Measurements from ENCODE around the gene ZBTB7C. TPM values are rescaled to one million over a fixed set of nuclear protein-coding genes. Genes with fewer than 3 reads are reported as not detected.

The ZBTB7C gene
- total and polyA plus RNA-seq, 2 of the 4 experiments (the other 2 are of a cell fraction), result not detected

- H3K23ac ChIP-seq (ENCODE audit: low read depth, low read length), result no peak overlapping the region
- H3K9ac ChIP-seq (ENCODE audit: low read depth, low read length), result no peak overlapping the region
- dilution Hi-C loops (cut with HindIII; ENCODE audit: low sequenced_read_pairs, unreplicated experiment), result no loop called here
Measured at GRCh38 chr18:48454261-48454757, 45.1 kb upstream of the ZBTB7C start.

More at GRCh38 chr18:48454261-48454757, 45.1 kb upstream of the ZBTB7C start:
- no peak overlapping the region for H3K18ac ChIP-seq (ENCODE audit: low read depth, low read length)
- no peak overlapping the region for H4K91ac ChIP-seq (ENCODE audit: insufficient read depth, low read depth, low read length)
- H2BK20ac ChIP-seq (ENCODE audit: low read depth, low read length), result no peak overlapping the region
- H2BK15ac ChIP-seq (ENCODE audit: low read depth, low read length), result no peak overlapping the region
- no peaks in the 10 kb centered on the region; the same call in 1 of the 2 replicates for H3K9me1 ChIP-seq (ENCODE audit: insufficient read depth, low read length)
- BruUV-seq (replicated peaks), result no TSS peak
- no peak overlapping the region for H3K4me3 ChIP-seq (ENCODE audit: insufficient read depth, low read depth, low read length)
- in situ Hi-C loops (cut with MboI; ENCODE audit: low sequenced_read_pairs), result no loop called here
- H3K27ac ChIP-seq (ENCODE audit: insufficient read depth, low read length), result no peak overlapping the region
- H3K14ac ChIP-seq (replicated peaks; ENCODE audit: low read depth, low read length), result no peak overlapping the region
- no peaks in the 10 kb centered on the region for H3K36me3 ChIP-seq (ENCODE audit: control insufficient read depth, insufficient read depth, low read length)
- DNase-seq (no peak), ATAC-seq (ENCODE audit: low read depth) (no peak)
- H4K5ac ChIP-seq (ENCODE audit: low read depth, low read length), result no peak overlapping the region
- ChIA-PET POLR2A (ENCODE audit: unreplicated experiment) (no interaction called here), CTCF (interaction anchor here (1.6 kb wide), 1 partner anchor 8 kb away, joined by 3 read pairs; no protein-coding TSS in a partner anchor)
- H4K8ac ChIP-seq (ENCODE audit: low read depth in 2 of 2, low read length in 2 of 2), result no peak overlapping the region
- intact Hi-C loops (cut with micrococcal nuclease), result no loop called here
- 0 out of 2 replicates have a peak, but pooled peaks cover 5% of the 10 kb centered on the region for H4K20me1 ChIP-seq (ENCODE audit: insufficient read depth, low read length)
- H3K79me1 ChIP-seq (ENCODE audit: low read depth in 1 of 2, low read length in 2 of 2), result no peaks in the 10 kb centered on the region
- H3K9me3 ChIP-seq (ENCODE audit: control insufficient read depth, insufficient read depth, low read length), result no peaks in the 10 kb centered on the region
- H2BK120ac ChIP-seq (ENCODE audit: low read depth, low read length), result no peak overlapping the region
- TF ChIP-seq RAD21 (IDR thresholded peaks at IDR 0.05; ENCODE audit: low read length), result no peak
- no peak for TF ChIP-seq MAFK (IDR thresholded peaks at IDR 0.05; ENCODE audit: low read depth, low read length)
- no peak for TF ChIP-seq POLR2A (IDR thresholded peaks at IDR 0.05; ENCODE audit: low read depth, low read length)
- no peak for TF ChIP-seq RFX5 (IDR thresholded peaks at IDR 0.05; ENCODE audit: low read depth, low read length)
- no peak for TF ChIP-seq NFE2L2 (IDR thresholded peaks at IDR 0.05; ENCODE audit: low read depth, low read length)
- no peak for TF ChIP-seq BHLHE40 (IDR thresholded peaks at IDR 0.05; ENCODE audit: low read depth, low read length)
- H2AK5ac ChIP-seq (ENCODE audit: low read depth, low read length), result no peak overlapping the region
- no peak overlapping the region for H3K56ac ChIP-seq (ENCODE audit: extremely low read depth, insufficient read depth, low read length)
- H3K27me3 ChIP-seq (ENCODE audit: control insufficient read depth, insufficient read depth, low read length), result peaks cover 55% of the 10 kb centered on the region
- H2BK5ac ChIP-seq (ENCODE audit: low read depth, low read length, poor library complexity, severe bottlenecking), result no peak overlapping the region
- no peak overlapping the region for H2AK9ac ChIP-seq (replicated peaks; ENCODE audit: low read depth, low read length, poor library complexity)
- WGBS, 2 experiments (ENCODE audit: extremely low coverage in 2 of 2, insufficient read length in 1 of 2), result no CpG with 5 or more reads among the region's 6 CpGs
- no peak overlapping the region for H3K4me2 ChIP-seq (ENCODE audit: low read depth, low read length)
- no peak overlapping the region for H3K4ac ChIP-seq (ENCODE audit: low read depth, low read length)
- no peak overlapping the region for H2AFZ ChIP-seq (replicated peaks; ENCODE audit: low read length, poor library complexity)
- peaks cover 6% of the 10 kb centered on the region for H3K4me1 ChIP-seq (ENCODE audit: control insufficient read depth, insufficient read depth, low read length)
